Smooth muscle cell (in vitro differentiated cells): ENCODE measurements around the gene DPAGT1. TPM values are rescaled to one million over a fixed set of nuclear protein-coding genes. Genes with fewer than 3 reads are reported as not detected.

Experiments
- DNase-seq: peaks from one replicate; lab custom pipeline; 2025; ENCODE audit not compliant: unreplicated experiment; lab: John Stamatoyannopoulos, UW
- H2AFZ ChIP-seq: fragments of 200-600 bp; sonication (generic); 2 replicates; pipeline ENCODE4 v1.6.0; 2016; ENCODE audit warnings: antibody characterized with exemption, low read depth, mild to moderate bottlenecking
- H3F3A ChIP-seq: fragments of 200-600 bp; sonication (generic); 2 replicates; pipeline ENCODE4 v1.6.0; 2017; ENCODE audit warnings: antibody characterized with exemption, low read depth
- H3K27ac ChIP-seq: fragments of 200-600 bp; sonication (generic); 2 replicates; pipeline ENCODE4 v1.5.1; 2016; ENCODE audit warnings: low read depth, mild to moderate bottlenecking
- H3K27me3 ChIP-seq: fragments of 200-600 bp; sonication (generic); 2 replicates; pipeline ENCODE4 v1.6.1; 2016; ENCODE audit warnings: low read depth, mild to moderate bottlenecking
- H3K36me3 ChIP-seq: fragments of 200-600 bp; sonication (generic); 2 replicates; pipeline ENCODE4 v1.5.1; 2016; ENCODE audit warnings: low read depth
- H3K4me1 ChIP-seq: fragments of 200-600 bp; sonication (generic); 2 replicates; pipeline ENCODE4 v1.5.1; 2016; ENCODE audit warnings: low read depth
- H3K4me2 ChIP-seq: fragments of 200-600 bp; sonication (generic); 2 replicates; pipeline ENCODE4 v1.6.0; 2016; ENCODE audit warnings: mild to moderate bottlenecking
- H3K4me3 ChIP-seq: fragments of 200-600 bp; sonication (generic); 2 replicates; pipeline ENCODE4 v1.5.1; 2016; ENCODE audit warnings: mild to moderate bottlenecking
- H3K79me2 ChIP-seq: fragments of 200-600 bp; sonication (generic); 2 replicates; pipeline ENCODE4 v1.6.0; 2016; ENCODE audit warnings: low read depth, mild to moderate bottlenecking
- H3K9ac ChIP-seq: fragments of 200-600 bp; sonication (generic); 2 replicates; pipeline ENCODE4 v1.6.0; 2016; ENCODE audit warnings: low read depth
- H3K9me3 ChIP-seq: fragments of 200-600 bp; sonication (generic); replicated peaks from 2 replicates; pipeline ENCODE4 v1.5.1; 2016; ENCODE audit warnings: low read depth
- H4K20me1 ChIP-seq: fragments of 200-600 bp; sonication (generic); 2 replicates; pipeline ENCODE4 v1.6.0; 2016; ENCODE audit warnings: low read depth
- CTCF ChIP-seq: fragments of 200-600 bp; sonication (generic); IDR thresholded peaks from 2 replicates; pipeline ENCODE4 v1.5.1; 2017; ENCODE audit warnings: borderline replicate concordance, mild to moderate bottlenecking, antibody characterized with exemption; ENCODE audit not compliant: insufficient read depth, poor library complexity, severe bottlenecking
- WGBS: methylation state at CpG from one replicate; pipeline ENCODE4 v1.1.7; 2016; ENCODE audit warnings: low lambda C conversion rate; 5-methylcytosine and 5-hydroxymethylcytosine counted together
- polyA plus RNA-seq: library from polyadenylated mRNA; unstranded; fragments of >200 nt; fragmentation: Nextera tagmentation; extraction: Ambion mirVana; gene quantifications from 2 replicates; pipeline ENCODE4 v1.2.1, GENCODE V29; 2016
- total RNA-seq: library from RNA; depleted of rRNA; stranded (reverse); fragments of >200 nt; gene quantifications from 2 replicates; pipeline ENCODE4 v1.2.3, GENCODE V29; 2014

DPAGT1 gene
- total and polyA plus RNA-seq, 2 experiments from 2014 or later, result 40.5 to 73.7 TPM

GRCh38 chr11:119109843-119110242 lies 8.2 kb upstream of the DPAGT1 start:
- no peak for TF ChIP-seq CTCF
- no peak for DNase-seq
- peaks cover 8% of the 10 kb centered on the region for H4K20me1 ChIP-seq
- no peaks in the 10 kb centered on the region for H3F3A ChIP-seq
- WGBS, result 98% methylated on average over 3 of the region's 3 CpGs
- no peak overlapping the region for H3K27ac ChIP-seq
- no peaks in the 10 kb centered on the region for H3K36me3 ChIP-seq
- H3K4me1 ChIP-seq, result peaks cover 14% of the 10 kb centered on the region
- no peak overlapping the region for H2AFZ ChIP-seq
- H3K9me3 ChIP-seq, result no peaks in the 10 kb centered on the region
- no peaks in the 10 kb centered on the region for H3K79me2 ChIP-seq
- no peak overlapping the region for H3K4me2 ChIP-seq
- H3K4me3 ChIP-seq, result no peak overlapping the region
- no peaks in the 10 kb centered on the region for H3K27me3 ChIP-seq
- H3K9ac ChIP-seq, result no peak overlapping the region

- H3K9me3 ChIP-seq, result no peaks in the 10 kb centered on the region
- WGBS, result 97% methylated on average over 2 of the region's 2 CpGs
Measured at GRCh38 chr11:119108857-119109221, 7.2 kb upstream of the DPAGT1 start.

GRCh38 chr11:119108146-119108856 lies 6.6 kb upstream of the DPAGT1 start:
- Histone ChIP-seq H3K4me3 (peak overlapping the region; percentile 85), H3F3A (peaks cover 6% of the 10 kb centered on the region), H3K36me3 (no peaks in the 10 kb centered on the region), H3K4me2 (peak overlapping the region; percentile 95), H3K27me3 (no peaks in the 10 kb centered on the region), H3K9me3 (no peaks in the 10 kb centered on the region), H4K20me1 (peaks cover 8% of the 10 kb centered on the region), H3K79me2 (no peaks in the 10 kb centered on the region), H2AFZ (peak overlapping the region; percentile 88), H3K4me1 (peaks cover 14% of the 10 kb centered on the region), H3K27ac (no peak overlapping the region), H3K9ac (peak overlapping the region; percentile 87)
- DNase-seq, result no peak
- 28% methylated on average over 8 of the region's 8 CpGs for WGBS
- no peak for TF ChIP-seq CTCF

More at GRCh38 chr11:119108857-119109221, 7.2 kb upstream of the DPAGT1 start:
- H3K27ac ChIP-seq, result no peak overlapping the region
- peak overlapping the region; percentile 85 for H3K4me3 ChIP-seq
- peaks cover under 1% of the 10 kb centered on the region for H3F3A ChIP-seq
- no peaks in the 10 kb centered on the region for H3K79me2 ChIP-seq
- H3K9ac ChIP-seq, result no peak overlapping the region
- H3K4me1 ChIP-seq, result peaks cover 14% of the 10 kb centered on the region
- H2AFZ ChIP-seq, result no peak overlapping the region
- H3K36me3 ChIP-seq, result no peaks in the 10 kb centered on the region
- DNase-seq, result no peak
- peaks cover 8% of the 10 kb centered on the region for H4K20me1 ChIP-seq
- no peaks in the 10 kb centered on the region for H3K27me3 ChIP-seq
- TF ChIP-seq CTCF, result no peak
- H3K4me2 ChIP-seq, result peak overlapping the region; percentile 95
